IMR-90 (cell line): ENCODE results near the gene PCP4L1. TPM values are rescaled to one million over a fixed set of nuclear protein-coding genes. Genes with fewer than 3 reads are reported as not detected.
"Not testable (repeated sequence)": the region's sequence is repeated elsewhere in the genome, so short reads cannot be mapped to it uniquely, and the experiment has no call there.

Experiments used
- ATAC-seq: fragments of 200-7000 bp; cut with Tn5 transposase; 2 replicates; pipeline ENCODE4 v1.9.1; 2020; ENCODE audit warnings: low read depth, mild to moderate bottlenecking, moderate library complexity
- BruUV-seq: library from RNA; stranded (reverse); fragments of 400-500 nt; replicated peaks from 2 replicates; lab custom pipeline; 2021; lab: Mats Ljungman, UMichigan
- CTCF ChIA-PET: fragments of 300-600 bp; formaldehyde crosslinking; extraction: SDS; loops from one replicate; lab custom pipeline; 2021; ENCODE audit warnings: antibody characterized with exemption; lab: Yijun Ruan, JAX
- POLR2A ChIA-PET: fragments of 300-600 bp; sonication (Branson Sonifier 250); formaldehyde crosslinking; loops from one replicate; lab custom pipeline; 2022; ENCODE audit warnings: antibody characterized with exemption; ENCODE audit not compliant: unreplicated experiment; lab: Charles Lee
- DNase-seq: peaks from one replicate; pipeline ENCODE4 v3.0.0; 2013
- H2AFZ ChIP-seq: replicated peaks from 2 replicates; pipeline ENCODE3; 2013; ENCODE audit warnings: low read length, mild to moderate bottlenecking; ENCODE audit not compliant: poor library complexity
- H2AK5ac ChIP-seq: 2 replicates; pipeline ENCODE4 v1.6.1; 2013; ENCODE audit warnings: low read depth, low read length, inconsistent platforms
- H2AK9ac ChIP-seq: replicated peaks from 2 replicates; pipeline ENCODE3; 2013; ENCODE audit warnings: mild to moderate bottlenecking, low read depth, low read length, moderate library complexity; ENCODE audit not compliant: poor library complexity
- H2BK120ac ChIP-seq: 2 replicates; pipeline ENCODE4 v1.6.1; 2013; ENCODE audit warnings: low read depth, low read length, inconsistent platforms
- H2BK15ac ChIP-seq: 3 replicates; pipeline ENCODE4 v1.6.1; 2013; ENCODE audit warnings: low read depth, low read length, inconsistent platforms
- H2BK20ac ChIP-seq: 2 replicates; pipeline ENCODE4 v1.6.1; 2013; ENCODE audit warnings: low read depth, mild to moderate bottlenecking, inconsistent platforms, low read length, moderate library complexity
- H2BK5ac ChIP-seq: 2 replicates; pipeline ENCODE4 v1.6.1; 2013; ENCODE audit warnings: mild to moderate bottlenecking, low read depth, low read length, inconsistent platforms; ENCODE audit not compliant: poor library complexity, severe bottlenecking
- H3K14ac ChIP-seq: replicated peaks from 2 replicates; pipeline ENCODE4 v1.6.1; 2013; ENCODE audit warnings: low read depth, low read length, inconsistent platforms
- H3K18ac ChIP-seq: 2 replicates; pipeline ENCODE4 v1.6.1; 2013; ENCODE audit warnings: low read depth, low read length, control low read depth
- H3K23ac ChIP-seq: 2 replicates; pipeline ENCODE4 v1.6.1; 2013; ENCODE audit warnings: low read depth, low read length, inconsistent platforms
- H3K27ac ChIP-seq: 2 replicates; pipeline ENCODE4 v1.5.1; 2013; ENCODE audit warnings: mild to moderate bottlenecking, control low read depth, low read length; ENCODE audit not compliant: insufficient read depth
- H3K27me3 ChIP-seq: 2 replicates; pipeline ENCODE4 v1.6.1; 2013; ENCODE audit warnings: low read length; ENCODE audit not compliant: control insufficient read depth, insufficient read depth
- H3K36me3 ChIP-seq: 2 replicates; pipeline ENCODE4 v1.6.1; 2013; ENCODE audit warnings: low read length, mixed read lengths; ENCODE audit not compliant: control insufficient read depth, insufficient read depth
- H3K4ac ChIP-seq: 2 replicates; pipeline ENCODE4 v1.6.1; 2013; ENCODE audit warnings: low read depth, low read length, inconsistent platforms
- H3K4me1 ChIP-seq: 2 replicates; pipeline ENCODE4 v1.6.1; 2013; ENCODE audit warnings: low read length, mixed read lengths; ENCODE audit not compliant: control insufficient read depth, insufficient read depth
- H3K4me2 ChIP-seq: 2 replicates; pipeline ENCODE4 v1.6.1; 2013; ENCODE audit warnings: low read depth, mild to moderate bottlenecking, control low read depth, low read length, moderate library complexity
- H3K4me3 ChIP-seq: 2 replicates; pipeline ENCODE4 v1.5.1; 2013; ENCODE audit warnings: low read depth, mild to moderate bottlenecking, control low read depth, low read length, moderate library complexity; ENCODE audit not compliant: insufficient read depth
- H3K56ac ChIP-seq: 2 replicates; pipeline ENCODE4 v1.6.1; 2013; ENCODE audit warnings: low read length, inconsistent platforms; ENCODE audit not compliant: insufficient read depth; ENCODE audit errors: extremely low read depth
- H3K79me1 ChIP-seq, 2 experiments: 2 replicates each; pipeline ENCODE4 v1.6.1; 2013; ENCODE audit warnings: low read length in 2 of 2, inconsistent platforms in 1 of 2, low read depth in 1 of 2
- H3K9ac ChIP-seq: 2 replicates; pipeline ENCODE4 v1.6.1; 2013; ENCODE audit warnings: low read depth, low read length, control low read depth
- H3K9me1 ChIP-seq: 2 replicates; pipeline ENCODE4 v1.6.1; 2013; ENCODE audit warnings: low read length, inconsistent platforms; ENCODE audit not compliant: insufficient read depth
- H3K9me3 ChIP-seq: 2 replicates; pipeline ENCODE4 v1.6.1; 2013; ENCODE audit warnings: low read length; ENCODE audit not compliant: control insufficient read depth, insufficient read depth
- H4K20me1 ChIP-seq: 2 replicates; pipeline ENCODE4 v1.6.1; 2013; ENCODE audit warnings: low read length, inconsistent platforms; ENCODE audit not compliant: insufficient read depth
- H4K5ac ChIP-seq: 2 replicates; pipeline ENCODE4 v1.6.1; 2013; ENCODE audit warnings: mild to moderate bottlenecking, low read depth, low read length, control low read depth
- H4K8ac ChIP-seq, 2 experiments: 2 replicates each; pipeline ENCODE4 v1.6.1; 2013; ENCODE audit warnings: low read depth in 2 of 2, low read length in 2 of 2, control low read depth in 1 of 2, inconsistent platforms in 1 of 2
- H4K91ac ChIP-seq: 2 replicates; pipeline ENCODE4 v1.6.1; 2013; ENCODE audit warnings: low read depth, low read length, inconsistent platforms; ENCODE audit not compliant: insufficient read depth
- WGBS, 2 experiments: methylation state at CpG; one replicate each; pipeline versions ENCODE4 v1.1.5 to v1.1.7; 2013; ENCODE audit warnings: missing lambda C conversion rate in 2 of 2; ENCODE audit not compliant: insufficient read length in 1 of 2; ENCODE audit errors: extremely low coverage in 2 of 2; 5-methylcytosine and 5-hydroxymethylcytosine counted together
- dilution Hi-C: fragments of 300-500 bp; cut with HindIII; formaldehyde crosslinking; loops from one replicate; pipeline ENCODE4 v1.14.3; 2018; ENCODE audit warnings: low sequenced_read_pairs; ENCODE audit not compliant: unreplicated experiment
- in situ Hi-C: fragments of 300-500 bp; cut with MboI; formaldehyde crosslinking; loops from 3 replicates; pipeline ENCODE4 v1.14.3; 2019; ENCODE audit warnings: low sequenced_read_pairs, inconsistent platforms, mixed read lengths
- intact Hi-C: fragments of 100-400 bp; cut with micrococcal nuclease; formaldehyde crosslinking; loops from 2 replicates; pipeline ENCODE4 v1.10.0; 2022
- polyA plus RNA-seq, 3 experiments: library from polyadenylated mRNA; depleted of rRNA; stranded (reverse); fragments of >200 nt; gene quantifications; 2 replicates each; pipeline ENCODE4 v1.2.3, GENCODE V29; 2012; ENCODE audit warnings: low replicate concordance in 1 of 3
- total RNA-seq: library from RNA; depleted of rRNA; stranded (reverse); fragments of >200 nt; gene quantifications from 2 replicates; pipeline ENCODE4 v1.2.3, GENCODE V29; 2012

PCP4L1 gene
- total and polyA plus RNA-seq, 2 of the 4 experiments (the other 2 are of a cell fraction): not detected

DNA sequence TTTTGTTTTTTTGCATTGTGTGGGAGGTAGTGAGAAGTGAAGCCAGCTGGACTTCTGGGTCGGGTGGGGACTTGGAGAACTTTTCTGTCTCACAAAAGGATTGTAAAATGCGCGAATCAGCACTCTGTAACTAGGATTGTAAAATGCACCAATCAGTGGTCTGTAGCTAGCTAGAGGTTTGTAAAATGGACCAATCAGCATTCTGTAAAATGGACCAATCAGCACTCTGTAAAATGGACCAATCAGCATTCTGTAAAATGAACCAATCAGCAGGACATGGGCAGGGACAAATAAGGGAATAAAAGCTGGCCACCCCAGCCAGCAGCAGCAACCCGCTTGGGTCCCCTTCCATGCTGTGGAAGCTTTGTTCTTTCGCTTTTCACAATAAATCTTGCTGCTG is 8.4 kb upstream of the PCP4L1 start:
- ATAC-seq, H3K18ac ChIP-seq, BruUV-seq, DNase-seq, H3K4me2 ChIP-seq, H2BK15ac ChIP-seq, H4K5ac ChIP-seq, H4K91ac ChIP-seq, H2AFZ ChIP-seq, H3K4me1 ChIP-seq, H2BK5ac ChIP-seq, intact Hi-C loops, H3K9me3 ChIP-seq, H3K56ac ChIP-seq, H3K4ac ChIP-seq, H2BK120ac ChIP-seq, H2AK5ac ChIP-seq, H3K23ac ChIP-seq, H3K14ac ChIP-seq, H3K4me3 ChIP-seq, H3K79me1 ChIP-seq, H3K27me3 ChIP-seq, H2AK9ac ChIP-seq, POLR2A ChIA-PET, dilution Hi-C loops, H3K36me3 ChIP-seq, H3K27ac ChIP-seq, H4K20me1 ChIP-seq, H3K9me1 ChIP-seq, H3K9ac ChIP-seq, H2BK20ac ChIP-seq, H4K8ac ChIP-seq, in situ Hi-C loops: not testable (repeated sequence)
- CTCF ChIA-PET: interaction anchor here (0.7 kb wide), 1 partner anchor 41 kb away, joined by 3 read pairs; no protein-coding TSS in a partner anchor
- 70% methylated on average over 2 of the region's 5 CpGs; no CpG with 5 or more reads in 1 of the 2 experiments for WGBS, 2 experiments
